Fibroblast of villous mesenchyme (primary cell): ENCODE results near the gene PTGFRN. TPM values are rescaled to one million over a fixed set of nuclear protein-coding genes. Genes with fewer than 3 reads are reported as not detected.

Experiments
- DNase-seq: peaks from one replicate; pipeline ENCODE4 v3.0.0-alpha.2; 2010; ENCODE audit warnings: low read depth
- H3K4me3 ChIP-seq: 2 replicates; pipeline ENCODE4 v1.5.1; 2011; ENCODE audit warnings: low read depth, mild to moderate bottlenecking, low read length
- CTCF ChIP-seq: IDR thresholded peaks from 2 replicates; pipeline ENCODE4 v1.5.1; 2012; ENCODE audit warnings: low read depth, mild to moderate bottlenecking, low read length; ENCODE audit not compliant: insufficient read depth
- total RNA-seq: library from RNA; depleted of rRNA; stranded (reverse); fragments of >200 nt; gene quantifications from 2 replicates; pipeline ENCODE4 v1.2.3, GENCODE V29; 2012

Gene PTGFRN
- total RNA-seq, 1 donor, result 22.9 TPM

GRCh38 chr1:117017062-117017461, 107.3 kb downstream of the PTGFRN start:
- TF ChIP-seq CTCF, result no peak
- DNase-seq, result no peak
- no peak overlapping the region for H3K4me3 ChIP-seq

- TF ChIP-seq CTCF, result no peak
- H3K4me3 ChIP-seq, result no peak overlapping the region
- DNase-seq, result no peak
These were observed 107.9 kb downstream of the PTGFRN start for GRCh38 chr1:117017648-117018047.

GRCh38 chr1:117020526-117021156, 110.9 kb downstream of the PTGFRN start:
- no peak overlapping the region for H3K4me3 ChIP-seq
- no peak for DNase-seq
- TF ChIP-seq CTCF, result no peak

- no peak for TF ChIP-seq CTCF
- no peak for DNase-seq
- no peak overlapping the region for H3K4me3 ChIP-seq
These were observed 112.4 kb downstream of the PTGFRN start for GRCh38 chr1:117022114-117022513.

GRCh38 chr1:117025568-117025967, 115.9 kb downstream of the PTGFRN start:
- DNase-seq, result no peak
- no peak for TF ChIP-seq CTCF
- no peak overlapping the region for H3K4me3 ChIP-seq

- no peak for DNase-seq
- no peak overlapping the region for H3K4me3 ChIP-seq
- TF ChIP-seq CTCF, result no peak
These were observed 116.6 kb downstream of the PTGFRN start for GRCh38 chr1:117026361-117026760.

- TF ChIP-seq CTCF, result no peak
- H3K4me3 ChIP-seq, result no peak overlapping the region
- DNase-seq, result no peak
These were observed 120.0 kb downstream of the PTGFRN start for GRCh38 chr1:117029685-117030084.
